Stimulated activated CD4-positive, alpha-beta T cell treated with anti-CD3 and anti-CD28 coated beads, Interleukin-4, amount 100 ng/mL, for 48 hours (primary cell): Measurements from ENCODE around the gene OR5AL1.
"Not testable (repeated sequence)": the region's sequence is repeated elsewhere in the genome, so short reads cannot be mapped to it uniquely, and the experiment has no call there.

Experiments
- DNase-seq, 2 donors: peaks; one replicate each; pipeline ENCODE4 v3.0.0-alpha.2; 2020; ENCODE audit warnings: low read depth in 2 of 2

Gene OR5AL1

GRCh38 chr11:56412396-56412795 lies at the start of gene OR5AL1:
Gene OR5AL1, plus strand, starts transcription at chr11:56412696.
- DNase-seq, result no peak

DNA sequence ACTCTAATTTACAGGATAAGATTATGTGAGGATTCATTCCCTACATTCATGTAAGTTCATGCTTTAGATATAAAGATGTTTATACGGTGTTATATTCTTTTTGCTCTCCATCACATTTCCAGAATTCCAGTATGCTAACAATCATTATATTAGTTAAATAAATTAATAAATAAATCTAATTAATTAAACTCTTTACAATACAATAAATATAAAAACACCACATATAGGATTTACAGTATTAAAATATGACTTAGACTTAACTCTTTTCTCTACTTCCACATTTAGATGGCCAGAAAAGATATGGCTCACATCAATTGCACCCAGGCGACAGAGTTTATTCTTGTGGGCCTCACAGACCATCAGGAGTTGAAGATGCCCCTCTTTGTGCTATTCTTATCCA lies 37.2 kb upstream of the OR5AL1 start, which contains the start of gene OR8U1:
Gene OR8U1, plus strand, starts transcription at position 301 of the 400 bp plus-strand sequence. Its CDS starts 0 bp downstream, at position 301.
- no peak for DNase-seq

DNA sequence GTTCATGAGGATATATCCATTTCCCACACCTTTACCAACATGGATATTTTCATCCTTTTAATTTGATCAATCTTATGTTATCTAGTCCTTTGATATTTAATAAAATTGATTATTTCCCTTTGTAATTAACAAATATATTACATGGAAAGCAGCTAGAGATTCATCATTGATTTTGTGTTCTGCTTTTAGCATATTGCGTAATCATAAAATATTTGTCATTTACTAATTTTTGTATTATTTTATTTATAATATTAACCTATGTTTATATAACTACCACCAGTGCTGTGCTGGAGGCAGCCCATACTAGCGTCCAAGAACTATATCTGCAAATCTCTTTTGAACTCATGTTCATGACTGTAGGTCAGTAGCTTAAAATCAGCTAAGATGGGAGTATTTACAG lies 32.4 kb upstream of the OR5AL1 start:
- no peak for DNase-seq

DNA sequence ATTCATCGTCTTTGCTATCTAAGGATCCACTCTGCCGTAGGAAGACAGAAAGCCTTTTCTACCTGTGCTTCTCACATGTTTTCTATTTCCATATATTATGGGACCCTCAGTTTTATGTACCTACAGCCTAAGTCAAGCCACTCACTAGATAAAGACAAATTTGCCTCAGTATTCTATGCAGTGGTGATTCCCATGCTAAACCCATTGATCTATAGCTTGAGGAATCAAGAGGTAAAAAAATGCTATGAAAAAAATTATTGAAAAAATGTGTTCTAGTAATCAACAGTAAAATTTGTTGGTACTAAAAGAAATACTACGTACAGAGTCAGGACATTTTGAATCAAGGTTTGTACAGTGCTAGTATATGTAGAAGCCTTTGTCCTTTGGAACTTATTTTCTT lies 18.1 kb upstream of the OR5AL1 start:
- DNase-seq, result no peak

DNA sequence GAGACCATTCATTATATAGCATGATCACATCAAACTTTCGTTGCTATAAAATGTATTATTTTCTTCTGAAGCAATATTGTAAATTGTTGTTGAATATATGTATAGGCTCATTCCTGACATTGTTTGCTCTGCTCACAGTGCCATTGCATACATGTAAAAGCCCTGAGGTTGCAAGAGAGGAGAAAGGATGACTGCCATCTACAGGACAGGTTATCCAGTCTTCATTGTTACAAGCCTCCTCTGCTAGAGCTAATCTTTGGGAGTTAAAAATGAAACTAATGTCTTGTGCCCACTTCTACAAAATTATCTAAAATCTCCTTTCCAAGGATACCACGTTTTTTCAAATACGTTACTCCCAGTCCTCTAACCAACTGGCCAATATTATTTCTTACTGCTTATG lies 16.4 kb upstream of the OR5AL1 start:
- no peak for DNase-seq

DNA sequence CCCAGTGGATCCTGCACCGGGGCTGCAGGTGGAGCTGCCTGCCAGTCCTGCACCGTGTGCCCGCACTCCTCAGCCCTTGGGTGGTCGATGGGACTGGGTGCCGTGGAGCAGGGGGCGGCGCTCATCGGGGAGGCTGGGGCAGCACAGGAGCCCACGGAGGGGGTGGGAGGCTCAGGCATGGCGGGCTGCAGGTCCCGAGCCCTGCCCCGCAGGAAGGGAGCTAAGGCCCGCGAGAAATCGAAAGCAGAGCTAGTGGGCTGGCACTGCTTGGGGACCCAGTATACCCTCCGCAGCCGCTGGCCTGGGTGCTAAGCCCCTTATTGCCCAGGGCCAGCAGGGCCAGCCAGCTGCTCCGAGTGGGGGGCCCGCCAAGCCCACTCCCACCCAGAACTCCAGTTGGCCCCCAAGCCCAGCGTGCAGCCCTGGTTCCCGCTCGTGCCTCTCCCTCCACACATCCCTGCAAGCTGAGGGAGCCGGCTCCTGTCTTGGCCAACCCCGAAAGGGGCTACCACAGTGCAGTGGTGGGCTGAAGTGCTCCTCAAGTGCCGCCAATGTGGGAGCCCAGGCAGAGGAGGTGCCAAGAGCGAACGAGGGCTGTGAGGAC lies 10.5 kb upstream of the OR5AL1 start:
- not testable (repeated sequence) for DNase-seq

- no peak for DNase-seq
These were observed 8.1 kb upstream of the OR5AL1 start for GRCh38 chr11:56404393-56404792.

DNA sequence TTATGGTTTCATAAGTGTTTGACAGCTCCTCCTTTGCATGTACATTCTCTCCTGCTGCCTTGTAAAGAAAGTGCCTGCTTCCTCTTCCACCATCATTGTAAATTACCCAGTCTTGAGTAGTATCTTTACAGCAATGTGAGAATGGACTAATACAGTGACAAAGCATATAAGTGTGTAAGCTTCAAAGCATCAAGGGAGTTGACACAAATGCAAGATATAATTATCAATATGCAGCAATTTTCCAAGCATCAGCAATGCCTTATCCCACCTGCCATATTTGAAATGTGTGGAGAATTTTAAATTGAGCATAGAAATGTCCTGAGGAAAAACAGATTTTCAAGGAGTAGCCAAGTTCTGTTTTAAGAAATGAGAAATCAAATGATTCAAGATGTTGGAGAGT lies 1.7 kb upstream of the OR5AL1 start:
- no peak for DNase-seq

DNA sequence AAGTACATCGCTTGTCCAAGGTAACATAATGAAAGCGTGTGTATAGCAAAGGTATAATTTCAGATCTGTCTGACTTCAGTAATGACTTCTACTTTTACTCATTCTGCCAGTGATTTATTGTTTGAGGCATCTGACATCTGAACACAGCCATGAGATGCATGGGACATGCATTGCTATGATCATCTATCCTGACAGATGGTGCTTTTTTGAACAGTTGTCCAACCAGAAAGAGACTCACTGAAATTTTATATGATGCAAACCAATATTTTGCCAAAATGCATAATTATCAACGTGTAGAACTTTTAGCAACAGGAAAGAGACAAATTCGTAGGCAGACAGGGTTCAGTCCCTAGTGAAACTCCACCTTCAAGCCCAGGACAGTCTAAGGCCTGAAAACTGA lies 41.0 kb downstream of the OR5AL1 start:
- no peak for DNase-seq

DNA sequence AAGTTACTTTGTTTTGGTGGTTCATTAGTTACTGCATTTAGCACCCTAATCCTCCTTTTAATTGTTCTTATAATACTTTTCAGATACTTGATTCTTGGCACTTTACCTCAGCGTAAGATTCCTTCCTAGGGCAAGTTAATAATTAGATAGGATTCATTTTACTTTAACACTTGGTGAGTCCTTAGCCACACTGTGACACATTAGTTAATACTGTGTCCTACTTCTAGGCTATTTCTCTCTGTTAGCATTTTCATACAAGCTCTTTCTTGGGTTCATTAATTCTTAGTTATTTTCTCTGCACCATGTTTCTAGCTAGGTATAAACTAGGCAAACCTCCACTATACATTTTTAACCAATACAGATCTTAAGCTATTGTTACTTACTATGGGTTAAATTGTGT lies 44.6 kb downstream of the OR5AL1 start:
- no peak for DNase-seq
